Measurements from ENCODE around the gene KDELR1.
A peak's percentile ranks its signal among the peaks of the same experiment; 100 is the strongest.
"Not testable (repeated sequence)": the region's sequence is repeated elsewhere in the genome, so short reads cannot be mapped to it uniquely, and the experiment has no call there.

Gene KDELR1

GRCh38 chr19:48394331-48395169 lies 3.2 kb upstream of the KDELR1 start:
- H3K4me1 ChIP-seq (ENCODE audit: control extremely low read depth in 1 of 4, control insufficient read depth in 4 of 4, insufficient read depth in 4 of 4, low read length in 3 of 4) = peaks cover 0 to 60% (median 38%) of the 10 kb centered on the region in 4 experiments
- H3K27me3 ChIP-seq (replicated peaks in 2 of 5; ENCODE audit: control insufficient read depth in 4 of 5, insufficient read depth in 5 of 5, low read length in 4 of 5) = peaks cover 0 to 62% (median 33%) of the 10 kb centered on the region in 5 experiments
- DNase-seq = peak in 1 of 3 donors; percentile 17
- WGBS (ENCODE audit: insufficient coverage) = 2% methylated on average over 15 of the region's 38 CpGs
- H3K36me3 ChIP-seq (ENCODE audit: control insufficient read depth in 4 of 4, insufficient read depth in 4 of 4, low read length in 3 of 4) = no peaks in the 10 kb centered on the region
- POLR2A ChIA-PET = interaction anchor here (1.0 kb wide), 1 partner anchor 49 kb away, joined by 3 read pairs; no protein-coding TSS in a partner anchor
- peak overlapping the region in 2 of 7 experiments; percentile 10 to 28 for H3K4me3 ChIP-seq (ENCODE audit: control insufficient read depth in 1 of 7, extremely low read depth in 1 of 7, insufficient read depth in 4 of 7, low read depth in 2 of 7, low read length in 6 of 7)
- no peaks in the 10 kb centered on the region for H3K9me3 ChIP-seq (ENCODE audit: control extremely low read depth in 1 of 5, control insufficient read depth in 4 of 5, insufficient read depth in 2 of 5, low read depth in 1 of 5, low read length in 4 of 5)
- no peak overlapping the region for H3K27ac ChIP-seq (ENCODE audit: insufficient read depth in 1 of 2, low read depth in 1 of 2, low read length in 2 of 2, poor library complexity in 1 of 2, severe bottlenecking in 2 of 2)
- CTCF ChIA-PET = interaction anchor here (1.0 to 1.6 kb wide), 2 partner anchors 9 to 195 kb away, joined by 3 to 4 read pairs; no protein-coding TSS in a partner anchor

DNA sequence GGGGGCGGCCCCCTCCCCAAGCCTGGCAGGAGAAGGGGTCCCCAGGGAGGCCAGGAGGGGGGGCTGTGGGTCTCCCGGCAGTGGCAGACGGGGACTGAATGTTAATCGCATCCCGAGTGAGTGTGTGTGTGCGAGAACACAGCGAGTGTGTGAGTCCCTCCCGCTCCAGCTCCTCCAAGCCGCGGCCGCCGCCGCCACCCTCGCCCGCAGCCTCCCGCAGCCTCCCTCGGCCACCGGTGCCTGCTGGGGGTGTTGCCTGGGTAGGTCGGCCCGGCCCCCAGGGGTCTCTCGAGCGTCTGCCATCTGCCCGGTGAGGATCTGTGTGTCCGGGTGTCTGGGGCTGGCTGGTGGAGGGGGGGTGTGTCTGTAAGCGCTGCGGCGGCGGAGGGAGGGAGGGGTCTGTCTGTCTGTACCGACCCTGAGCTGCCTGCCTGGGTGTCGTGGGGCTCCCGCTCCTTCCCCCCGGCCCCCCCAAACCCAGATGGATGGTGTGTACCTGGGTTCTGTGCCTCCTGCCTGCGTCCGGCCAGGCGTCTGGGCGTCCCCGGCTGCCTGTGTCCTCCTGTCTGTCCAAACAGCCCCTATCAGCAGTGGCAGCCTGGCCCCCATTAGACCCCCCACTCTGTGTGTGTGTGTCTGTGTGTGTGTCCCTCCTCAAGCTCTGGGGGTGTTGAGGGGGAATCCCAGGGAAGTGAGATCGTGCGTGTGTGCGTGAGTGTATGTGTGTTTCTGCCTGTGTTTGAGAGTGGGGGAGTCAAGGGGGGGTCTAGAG lies 2.4 kb upstream of the KDELR1 start, which contains the start of gene GRIN2D:
TSS of gene GRIN2D (plus strand) at position 110 of the 772 bp plus-strand sequence. CDS start 4,725 bp downstream, outside the sequence.
- 0% methylated on average over 25 of the region's 40 CpGs for WGBS (ENCODE audit: insufficient coverage)
- POLR2A ChIA-PET = interaction anchor here (0.6 kb wide), 1 partner anchor 42 kb away, joined by 3 read pairs; no protein-coding TSS in a partner anchor
- CTCF ChIA-PET = interaction anchor here (0.6 kb wide), 1 partner anchor 37 kb away, joined by 3 read pairs; no protein-coding TSS in a partner anchor
- H3K4me1 ChIP-seq (ENCODE audit: control extremely low read depth in 1 of 4, control insufficient read depth in 4 of 4, insufficient read depth in 4 of 4, low read length in 3 of 4) = peaks cover 0 to 54% (median 38%) of the 10 kb centered on the region in 4 experiments
- H3K36me3 ChIP-seq (ENCODE audit: control insufficient read depth in 4 of 4, insufficient read depth in 4 of 4, low read length in 3 of 4) = peaks cover 0 to 8% (median 4%) of the 10 kb centered on the region in 4 experiments
- H3K4me3 ChIP-seq (ENCODE audit: control insufficient read depth in 1 of 7, extremely low read depth in 1 of 7, insufficient read depth in 4 of 7, low read depth in 2 of 7, low read length in 6 of 7) = peak within 1 kb of the TSS in 4 of 7 experiments; percentile 6 to 48 (median 34)
- no peak within 1 kb of the TSS for H3K27ac ChIP-seq (ENCODE audit: insufficient read depth in 1 of 2, low read depth in 1 of 2, low read length in 2 of 2, poor library complexity in 1 of 2, severe bottlenecking in 2 of 2)
- peaks cover 0 to 60% (median 33%) of the 10 kb centered on the region in 5 experiments for H3K27me3 ChIP-seq (replicated peaks in 2 of 5; ENCODE audit: control insufficient read depth in 4 of 5, insufficient read depth in 5 of 5, low read length in 4 of 5)
- peak in 2 of 3 donors; percentile 77 to 81 for DNase-seq
- no peaks in the 10 kb centered on the region for H3K9me3 ChIP-seq (ENCODE audit: control extremely low read depth in 1 of 5, control insufficient read depth in 4 of 5, insufficient read depth in 2 of 5, low read depth in 1 of 5, low read length in 4 of 5)

- no peak for DNase-seq
- H3K9me3 ChIP-seq (ENCODE audit: control extremely low read depth in 1 of 5, control insufficient read depth in 4 of 5, insufficient read depth in 2 of 5, low read depth in 1 of 5, low read length in 4 of 5) = no peaks in the 10 kb centered on the region
- peaks cover 0 to 56% (median 32%) of the 10 kb centered on the region in 5 experiments for H3K27me3 ChIP-seq (replicated peaks in 2 of 5; ENCODE audit: control insufficient read depth in 4 of 5, insufficient read depth in 5 of 5, low read length in 4 of 5)
- no peak overlapping the region for H3K27ac ChIP-seq (ENCODE audit: insufficient read depth in 1 of 2, low read depth in 1 of 2, low read length in 2 of 2, poor library complexity in 1 of 2, severe bottlenecking in 2 of 2)
- 90% methylated on average over 12 of the region's 15 CpGs for WGBS (ENCODE audit: insufficient coverage)
- peaks cover 0 to 49% (median 34%) of the 10 kb centered on the region in 4 experiments for H3K4me1 ChIP-seq (ENCODE audit: control extremely low read depth in 1 of 4, control insufficient read depth in 4 of 4, insufficient read depth in 4 of 4, low read length in 3 of 4)
- peak overlapping the region in 3 of 7 experiments; percentile 23 to 36 (median 33) for H3K4me3 ChIP-seq (ENCODE audit: control insufficient read depth in 1 of 7, extremely low read depth in 1 of 7, insufficient read depth in 4 of 7, low read depth in 2 of 7, low read length in 6 of 7)
- POLR2A ChIA-PET = interaction anchor here (0.6 kb wide), 1 partner anchor 42 kb away, joined by 3 read pairs; no protein-coding TSS in a partner anchor
- H3K36me3 ChIP-seq (ENCODE audit: control insufficient read depth in 4 of 4, insufficient read depth in 4 of 4, low read length in 3 of 4) = peaks cover 4 to 11% (median 8%) of the 10 kb centered on the region in 4 experiments
- CTCF ChIA-PET = interaction anchor here (0.6 kb wide), 1 partner anchor 36 kb away, joined by 3 read pairs; no protein-coding TSS in a partner anchor
These were observed 1.7 kb upstream of the KDELR1 start for GRCh38 chr19:48392860-48393558.

GRCh38 chr19:48392006-48392344 lies 624 bp upstream of the KDELR1 start:
- H3K4me3 ChIP-seq (ENCODE audit: control insufficient read depth in 1 of 7, extremely low read depth in 1 of 7, insufficient read depth in 4 of 7, low read depth in 2 of 7, low read length in 6 of 7); H3K27ac ChIP-seq (ENCODE audit: insufficient read depth in 1 of 2, low read depth in 1 of 2, low read length in 2 of 2, poor library complexity in 1 of 2, severe bottlenecking in 2 of 2); H3K9me3 ChIP-seq (ENCODE audit: control extremely low read depth in 1 of 5, control insufficient read depth in 4 of 5, insufficient read depth in 2 of 5, low read depth in 1 of 5, low read length in 4 of 5); DNase-seq: not testable (repeated sequence)
- ChIA-PET CTCF (interaction anchor here (0.6 to 2.2 kb wide), 19 partner anchors 8 to 192 kb away, joined by 3 to 14 read pairs (median 4); partner anchors contain the start of genes SYNGR4 and TMEM143), POLR2A (interaction anchor here (0.7 kb wide), 1 partner anchor 27 kb away, joined by 4 read pairs; no protein-coding TSS in a partner anchor)
- Histone ChIP-seq H3K27me3 (replicated peaks in 2 of 5; ENCODE audit: control insufficient read depth in 4 of 5, insufficient read depth in 5 of 5, low read length in 4 of 5) (peaks cover 0 to 46% (median 21%) of the 10 kb centered on the region in 5 experiments), H3K36me3 (ENCODE audit: control insufficient read depth in 4 of 4, insufficient read depth in 4 of 4, low read length in 3 of 4) (peaks cover 8 to 20% (median 15%) of the 10 kb centered on the region in 4 experiments), H3K4me1 (ENCODE audit: control extremely low read depth in 1 of 4, control insufficient read depth in 4 of 4, insufficient read depth in 4 of 4, low read length in 3 of 4) (peaks cover 0 to 40% (median 29%) of the 10 kb centered on the region in 4 experiments)
- WGBS (ENCODE audit: insufficient coverage) = 60% methylated on average over 1 of the region's 1 CpG

DNA sequence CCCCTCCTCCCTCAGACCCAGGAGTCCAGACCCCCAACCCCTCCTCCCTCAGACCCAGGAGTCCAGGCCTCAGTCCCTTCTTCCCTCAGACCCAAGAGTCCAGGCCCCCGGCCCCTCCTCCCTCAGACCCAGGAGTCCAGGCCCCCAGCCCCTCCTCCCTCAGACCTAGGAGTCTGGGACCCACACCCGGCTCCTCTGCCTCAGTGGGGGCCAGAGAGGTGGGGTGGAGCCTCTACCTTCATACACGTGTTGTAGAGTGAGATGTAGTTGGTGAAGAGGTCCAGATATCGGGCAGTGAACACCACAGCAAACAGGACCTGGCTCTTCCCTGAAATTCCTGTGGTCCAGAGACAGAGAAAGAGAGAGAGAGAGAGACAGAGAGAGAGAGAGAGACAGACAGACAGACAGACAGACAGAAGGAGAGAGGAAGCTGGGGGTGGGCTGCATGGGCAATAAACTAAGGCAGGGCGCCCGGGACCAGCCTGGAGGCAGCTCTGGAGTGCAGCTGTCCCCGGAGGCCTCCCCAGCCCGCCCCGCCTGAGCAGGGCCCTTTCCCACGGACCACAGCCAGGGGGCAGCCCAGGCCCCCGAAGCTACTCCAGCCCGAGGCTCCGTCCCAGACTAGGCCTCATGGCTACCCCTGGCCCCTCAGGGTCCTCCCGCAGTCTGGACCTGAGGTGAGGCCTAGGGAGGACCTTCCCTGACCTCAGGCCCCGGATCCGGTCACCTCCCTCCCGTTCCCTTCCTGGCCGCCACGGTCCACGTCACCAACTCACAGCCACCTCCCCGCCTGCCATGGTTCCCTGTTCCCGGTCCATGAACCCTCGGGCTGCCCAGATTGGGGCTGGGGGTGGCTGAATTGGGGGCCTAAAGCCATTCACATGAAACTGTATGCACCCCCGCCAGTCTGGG lies 907 bp downstream of the KDELR1 start:
- peak overlapping the region; percentile 92 to 97 for H3K27ac ChIP-seq (ENCODE audit: insufficient read depth in 1 of 2, low read depth in 1 of 2, low read length in 2 of 2, poor library complexity in 1 of 2, severe bottlenecking in 2 of 2)
- H3K36me3 ChIP-seq (ENCODE audit: control insufficient read depth in 4 of 4, insufficient read depth in 4 of 4, low read length in 3 of 4) = peaks cover 8 to 27% (median 25%) of the 10 kb centered on the region in 4 experiments
- no peaks in the 10 kb centered on the region for H3K9me3 ChIP-seq (ENCODE audit: control extremely low read depth in 1 of 5, control insufficient read depth in 4 of 5, insufficient read depth in 2 of 5, low read depth in 1 of 5, low read length in 4 of 5)
- peak overlapping the region; percentile 77 to 96 (median 86) for H3K4me3 ChIP-seq (ENCODE audit: control insufficient read depth in 1 of 7, extremely low read depth in 1 of 7, insufficient read depth in 4 of 7, low read depth in 2 of 7, low read length in 6 of 7)
- peaks cover 0 to 35% (median 27%) of the 10 kb centered on the region in 4 experiments for H3K4me1 ChIP-seq (ENCODE audit: control extremely low read depth in 1 of 4, control insufficient read depth in 4 of 4, insufficient read depth in 4 of 4, low read length in 3 of 4)
- 0% methylated on average over 15 of the region's 24 CpGs for WGBS (ENCODE audit: insufficient coverage)
- peaks cover 0 to 31% (median 10%) of the 10 kb centered on the region in 5 experiments for H3K27me3 ChIP-seq (replicated peaks in 2 of 5; ENCODE audit: control insufficient read depth in 4 of 5, insufficient read depth in 5 of 5, low read length in 4 of 5)
- CTCF ChIA-PET = interaction anchor here (0.9 to 2.2 kb wide), 16 partner anchors 10 to 103 kb away, joined by 3 to 14 read pairs (median 4); partner anchors contain the start of genes SYNGR4 and TMEM143
- POLR2A ChIA-PET = interaction anchor here (1.0 kb wide), 2 partner anchors 53 to 65 kb away, joined by 3 read pairs; partner anchors contain the start of gene EMP3
- DNase-seq = peak; percentile 67 to 84 (median 81)

All from common myeloid progenitor, CD34-positive (primary cell).